ENCODE data around the gene PPFIA4. TPM values are rescaled to one million over a fixed set of nuclear protein-coding genes. Genes with fewer than 3 reads are reported as not detected.

The PPFIA4 gene
- total RNA-seq, 2 experiments from 2014 or later, result 0.93 to 0.98 TPM

GRCh38 chr1:203028784-203029553 is 2.7 kb downstream of the PPFIA4 start:
- H3K36me3 Mint-ChIP-seq (ENCODE audit: low read depth), result peaks cover 9% of the 10 kb centered on the region
- Histone ChIP-seq H3K27ac (ENCODE audit: low read depth in 1 of 2, low read length in 2 of 2) (no peak overlapping the region), H3K36me3 (ENCODE audit: insufficient read depth, low read length) (peaks cover 5% of the 10 kb centered on the region), H3K9me3 (ENCODE audit: control insufficient read depth in 1 of 2, insufficient read depth in 1 of 2, low read length in 2 of 2) (no peaks in the 10 kb centered on the region), H3K4me3 (ENCODE audit: low read length) (no peak overlapping the region), H3K4me1 (ENCODE audit: insufficient read depth, low read length) (peaks cover 17% of the 10 kb centered on the region), H3K27me3 (ENCODE audit: control insufficient read depth in 1 of 2, insufficient read depth in 2 of 2, low read length in 2 of 2) (no peaks in the 10 kb centered on the region)
- no peak overlapping the region for H3K4me3 Mint-ChIP-seq
- DNase-seq (peak in 1 of 14 experiments; percentile 27), ATAC-seq (ENCODE audit: poor library complexity) (no peak)
- H3K4me1 Mint-ChIP-seq (ENCODE audit: low read depth), result peaks cover 14% of the 10 kb centered on the region
- no peak for TF ChIP-seq CTCF (IDR thresholded peaks at IDR 0.05)
- H3K9me3 Mint-ChIP-seq, result no peaks in the 10 kb centered on the region
- no peaks in the 10 kb centered on the region for H3K27me3 Mint-ChIP-seq
- intact Hi-C loops (cut with DNase I, micrococcal nuclease), result loop anchor here in 1 of 2 experiments (10.0 kb wide), 1 partner anchor 836 kb away; the partner anchor contains the start of gene SNRPE
- CTCF ChIA-PET, result interaction anchor here (0.6 to 1.7 kb wide), 2 partner anchors 11 to 892 kb away, joined by 3 to 6 read pairs; no protein-coding TSS in a partner anchor
- H3K27ac Mint-ChIP-seq, result no peak overlapping the region
- POLR2A ChIA-PET, result interaction anchor here (4.6 kb wide), 1 partner anchor 22 kb away, joined by 19 read pairs; the partner anchor contains the start of gene TMEM183A

- Histone ChIP-seq H3K27ac (ENCODE audit: low read depth in 1 of 2, low read length in 2 of 2) (no peak overlapping the region), H3K27me3 (ENCODE audit: control insufficient read depth in 1 of 2, insufficient read depth in 2 of 2, low read length in 2 of 2) (no peaks in the 10 kb centered on the region), H3K4me3 (ENCODE audit: low read length) (no peak overlapping the region), H3K36me3 (ENCODE audit: insufficient read depth, low read length) (no peaks in the 10 kb centered on the region), H3K9me3 (ENCODE audit: control insufficient read depth in 1 of 2, insufficient read depth in 1 of 2, low read length in 2 of 2) (no peaks in the 10 kb centered on the region), H3K4me1 (ENCODE audit: insufficient read depth, low read length) (peaks cover 11% of the 10 kb centered on the region)
- Mint-ChIP-seq H3K27me3 (no peaks in the 10 kb centered on the region), H3K9me3 (no peaks in the 10 kb centered on the region), H3K4me3 (no peak overlapping the region), H3K27ac (no peak overlapping the region), H3K4me1 (ENCODE audit: low read depth) (peaks cover 6% of the 10 kb centered on the region), H3K36me3 (ENCODE audit: low read depth) (no peaks in the 10 kb centered on the region)
- intact Hi-C loops (cut with DNase I, micrococcal nuclease), result no loop called here
- ChIA-PET POLR2A (no interaction called here), CTCF (interaction anchor here (0.6 kb wide), 1 partner anchor 233 kb away, joined by 3 read pairs; no protein-coding TSS in a partner anchor)
- DNase-seq (no peak), ATAC-seq (ENCODE audit: poor library complexity) (no peak)
- TF ChIP-seq CTCF (IDR thresholded peaks at IDR 0.05), result no peak
Measured at GRCh38 chr1:203031467-203031866, 5.2 kb downstream of the PPFIA4 start.

GRCh38 chr1:203033287-203033686 is 7.0 kb downstream of the PPFIA4 start:
- no peak overlapping the region for H3K4me3 Mint-ChIP-seq
- Histone ChIP-seq H3K36me3 (ENCODE audit: insufficient read depth, low read length) (no peaks in the 10 kb centered on the region), H3K4me1 (ENCODE audit: insufficient read depth, low read length) (no peaks in the 10 kb centered on the region), H3K27ac (ENCODE audit: low read depth in 1 of 2, low read length in 2 of 2) (no peak overlapping the region), H3K9me3 (ENCODE audit: control insufficient read depth in 1 of 2, insufficient read depth in 1 of 2, low read length in 2 of 2) (no peaks in the 10 kb centered on the region), H3K27me3 (ENCODE audit: control insufficient read depth in 1 of 2, insufficient read depth in 2 of 2, low read length in 2 of 2) (no peaks in the 10 kb centered on the region), H3K4me3 (ENCODE audit: low read length) (no peak overlapping the region)
- no peaks in the 10 kb centered on the region for H3K36me3 Mint-ChIP-seq (ENCODE audit: low read depth)
- ChIA-PET CTCF (no interaction called here), POLR2A (no interaction called here)
- no peaks in the 10 kb centered on the region for H3K27me3 Mint-ChIP-seq
- intact Hi-C loops (cut with DNase I, micrococcal nuclease), result no loop called here
- TF ChIP-seq CTCF (IDR thresholded peaks at IDR 0.05), result no peak
- ATAC-seq (ENCODE audit: poor library complexity) (no peak), DNase-seq (no peak)
- H3K4me1 Mint-ChIP-seq (ENCODE audit: low read depth), result no peaks in the 10 kb centered on the region
- H3K9me3 Mint-ChIP-seq, result no peaks in the 10 kb centered on the region
- H3K27ac Mint-ChIP-seq, result no peak overlapping the region
